Kidney epithelial cell (primary cell): Measurements from ENCODE around the gene ADIRF. TPM values are rescaled to one million over a fixed set of nuclear protein-coding genes. Genes with fewer than 3 reads are reported as not detected.
"Not testable (repeated sequence)": the region's sequence is repeated elsewhere in the genome, so short reads cannot be mapped to it uniquely, and the experiment has no call there.

Experiments
- DNase-seq: peaks from one replicate; pipeline ENCODE4 v3.0.0-alpha.2; 2010; ENCODE audit warnings: low read depth
- H3K27me3 ChIP-seq: 2 replicates; pipeline ENCODE4 v1.6.0; 2011; ENCODE audit warnings: low read length; ENCODE audit not compliant: control insufficient read depth, insufficient read depth
- H3K36me3 ChIP-seq: 2 replicates; pipeline ENCODE4 v1.5.1; 2011; ENCODE audit warnings: low read length; ENCODE audit not compliant: control insufficient read depth, insufficient read depth
- H3K4me3 ChIP-seq: 2 replicates; pipeline ENCODE4 v1.5.1; 2011; ENCODE audit warnings: low read depth, mild to moderate bottlenecking, control low read depth, low read length
- total RNA-seq: library from RNA; depleted of rRNA; stranded (reverse); fragments of >200 nt; gene quantifications from 2 replicates; pipeline ENCODE4 v1.2.3, GENCODE V29; 2015
- TF ChIP-seq, protein P1 (sequence below): IDR thresholded peaks from 2 replicates; pipeline ENCODE4 v1.5.1; 2011; ENCODE audit warnings: mild to moderate bottlenecking, moderate library complexity, low read length, control low read depth, inconsistent platforms; ENCODE audit not compliant: insufficient read depth, poor library complexity, severe bottlenecking

ADIRF gene
- total RNA-seq, 1 donor from 2014 or later: not detected

DNA sequence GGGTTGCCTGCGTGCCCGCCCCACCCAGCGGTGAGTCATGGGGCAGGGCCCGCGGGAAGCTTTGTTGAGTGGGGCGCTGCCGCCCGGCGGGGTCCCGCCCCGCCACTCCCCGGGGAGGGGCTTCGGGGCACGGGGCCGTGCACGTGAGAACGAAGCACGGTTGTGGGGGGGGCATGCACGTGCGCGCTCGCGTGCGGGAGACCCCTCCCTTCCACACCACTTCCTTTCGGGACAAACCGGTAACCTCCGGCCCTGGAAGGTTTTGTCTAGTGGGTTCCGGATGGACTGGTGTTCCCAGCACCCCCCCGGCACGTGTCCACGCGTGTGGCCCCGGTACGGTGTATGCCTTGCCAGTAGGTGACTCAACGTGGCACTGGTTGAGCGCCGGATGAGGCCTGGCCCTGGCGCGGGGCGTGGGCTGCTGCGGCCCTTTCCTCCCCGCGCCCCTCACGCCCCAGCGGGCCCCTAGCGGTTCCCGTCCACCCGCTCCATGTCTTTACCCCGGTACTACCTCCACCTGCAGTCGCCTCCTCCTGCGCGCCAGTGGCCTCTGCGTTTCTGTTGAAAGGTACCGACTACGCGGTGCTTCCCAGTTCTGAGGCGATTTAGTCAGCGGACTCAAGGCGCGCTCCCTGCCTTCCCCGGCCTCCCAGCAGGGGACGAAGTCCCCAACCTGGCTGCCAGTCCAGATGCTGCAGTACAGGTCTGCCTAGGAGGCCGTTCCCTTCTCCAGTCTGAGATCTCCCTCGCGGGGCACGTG lies 3.1 kb downstream of the ADIRF start:
- no peaks in the 10 kb centered on the region for H3K36me3 ChIP-seq
- TF ChIP-seq, protein P1, sequence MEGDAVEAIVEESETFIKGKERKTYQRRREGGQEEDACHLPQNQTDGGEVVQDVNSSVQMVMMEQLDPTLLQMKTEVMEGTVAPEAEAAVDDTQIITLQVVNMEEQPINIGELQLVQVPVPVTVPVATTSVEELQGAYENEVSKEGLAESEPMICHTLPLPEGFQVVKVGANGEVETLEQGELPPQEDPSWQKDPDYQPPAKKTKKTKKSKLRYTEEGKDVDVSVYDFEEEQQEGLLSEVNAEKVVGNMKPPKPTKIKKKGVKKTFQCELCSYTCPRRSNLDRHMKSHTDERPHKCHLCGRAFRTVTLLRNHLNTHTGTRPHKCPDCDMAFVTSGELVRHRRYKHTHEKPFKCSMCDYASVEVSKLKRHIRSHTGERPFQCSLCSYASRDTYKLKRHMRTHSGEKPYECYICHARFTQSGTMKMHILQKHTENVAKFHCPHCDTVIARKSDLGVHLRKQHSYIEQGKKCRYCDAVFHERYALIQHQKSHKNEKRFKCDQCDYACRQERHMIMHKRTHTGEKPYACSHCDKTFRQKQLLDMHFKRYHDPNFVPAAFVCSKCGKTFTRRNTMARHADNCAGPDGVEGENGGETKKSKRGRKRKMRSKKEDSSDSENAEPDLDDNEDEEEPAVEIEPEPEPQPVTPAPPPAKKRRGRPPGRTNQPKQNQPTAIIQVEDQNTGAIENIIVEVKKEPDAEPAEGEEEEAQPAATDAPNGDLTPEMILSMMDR: peak; percentile 17
- DNase-seq: peak; percentile 35
- H3K4me3 ChIP-seq: peak overlapping the region; percentile 49
- peaks cover 9% of the 10 kb centered on the region for H3K27me3 ChIP-seq

DNA sequence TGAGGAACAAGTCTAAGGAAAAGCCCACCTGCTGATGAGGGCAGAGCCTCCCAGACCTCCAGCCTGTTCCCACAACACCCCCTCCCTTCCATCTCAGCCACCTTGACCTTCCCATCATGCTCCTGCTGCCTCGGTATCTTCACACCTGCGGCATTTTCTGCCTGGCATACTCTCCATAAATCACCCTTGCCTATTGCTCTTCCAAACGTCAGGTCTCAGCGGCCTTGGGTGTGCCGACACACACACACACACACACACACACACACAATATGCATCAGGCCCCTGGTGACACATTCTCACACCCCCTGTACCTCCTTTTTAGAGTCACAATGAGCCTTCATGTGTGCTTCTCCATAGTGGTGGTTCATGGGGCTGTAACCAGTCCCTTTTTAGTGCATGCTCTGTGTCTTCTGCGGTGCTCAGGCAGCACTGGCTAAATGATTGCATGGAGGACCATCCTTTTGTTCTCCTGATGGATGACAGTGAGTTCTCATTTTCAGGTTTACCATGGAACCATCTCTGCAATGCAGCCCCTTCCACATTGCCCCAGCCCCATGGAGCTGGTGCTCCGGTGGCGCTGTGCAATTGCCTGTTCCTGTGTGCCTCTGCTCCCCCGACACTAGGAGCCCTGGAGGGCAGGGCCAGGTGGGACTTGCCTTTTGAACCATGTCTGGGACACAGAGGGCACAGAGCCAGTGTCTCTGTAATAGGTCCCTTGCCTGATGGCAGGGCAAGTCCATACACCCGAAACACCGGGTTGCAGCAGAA lies 4.5 kb downstream of the ADIRF start:
- H3K4me3 ChIP-seq: no peak overlapping the region
- H3K36me3 ChIP-seq: no peaks in the 10 kb centered on the region
- no peak for DNase-seq
- H3K27me3 ChIP-seq: peaks cover 9% of the 10 kb centered on the region
- TF ChIP-seq, protein P1: no peak

DNA sequence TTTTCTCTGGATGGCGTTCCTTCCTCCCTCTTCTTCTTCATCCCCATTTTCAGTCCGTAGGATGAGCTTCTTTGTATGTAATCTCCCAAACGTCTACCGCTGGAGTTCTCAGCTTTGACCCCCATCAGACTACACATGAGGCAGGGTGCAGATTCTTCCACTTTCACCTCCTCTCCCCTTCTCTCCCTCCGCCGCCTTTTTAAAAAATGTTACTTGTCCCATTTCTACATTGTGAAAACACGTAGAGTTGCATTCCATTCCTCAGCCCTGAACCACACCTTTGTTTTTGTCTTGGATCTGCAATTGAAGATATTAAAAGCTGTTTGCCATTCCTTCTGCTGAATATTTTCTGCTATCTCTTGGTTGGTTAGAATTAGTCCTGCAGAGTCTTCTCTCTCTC lies 6.2 kb downstream of the ADIRF start:
- Histone ChIP-seq H3K4me3 (no peak overlapping the region), H3K36me3 (no peaks in the 10 kb centered on the region), H3K27me3 (no peaks in the 10 kb centered on the region)
- TF ChIP-seq, protein P1: no peak
- no peak for DNase-seq

DNA sequence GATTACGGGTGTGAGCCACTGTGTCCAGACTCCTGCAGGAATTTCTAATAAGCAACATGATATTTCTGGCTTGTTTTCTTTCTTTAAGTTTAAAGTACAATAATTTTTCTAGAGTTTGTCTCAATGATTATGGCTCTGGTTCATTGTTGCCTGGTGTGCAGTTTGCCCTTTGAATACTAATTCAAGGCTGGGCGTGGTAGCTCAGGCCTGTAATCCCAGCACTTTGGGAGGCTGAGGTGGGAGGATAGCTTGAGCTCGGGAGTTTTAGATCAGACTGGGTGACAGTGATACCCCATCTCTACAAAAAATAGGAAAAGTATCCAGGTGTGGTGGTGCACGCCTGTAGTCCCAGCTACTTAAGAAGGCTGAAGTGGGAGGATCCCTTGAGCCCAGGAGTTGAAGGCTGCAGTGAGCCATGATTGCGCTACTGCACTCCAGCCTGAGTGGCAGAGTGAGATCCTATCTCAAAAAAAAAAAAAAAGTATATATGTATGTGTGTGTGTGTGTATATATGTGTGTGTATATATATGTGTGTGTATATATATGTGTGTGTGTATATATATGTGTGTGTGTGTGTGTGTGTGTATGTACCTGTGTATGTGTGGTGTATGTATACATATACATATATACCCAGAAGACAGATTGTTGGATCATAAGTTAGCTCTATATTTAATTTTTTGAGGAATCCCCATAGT lies 8.2 kb downstream of the ADIRF start:
- Histone ChIP-seq H3K36me3 (no peaks in the 10 kb centered on the region), H3K4me3 (no peak overlapping the region), H3K27me3 (no peaks in the 10 kb centered on the region)
- DNase-seq: no peak
- TF ChIP-seq, protein P1: no peak

DNA sequence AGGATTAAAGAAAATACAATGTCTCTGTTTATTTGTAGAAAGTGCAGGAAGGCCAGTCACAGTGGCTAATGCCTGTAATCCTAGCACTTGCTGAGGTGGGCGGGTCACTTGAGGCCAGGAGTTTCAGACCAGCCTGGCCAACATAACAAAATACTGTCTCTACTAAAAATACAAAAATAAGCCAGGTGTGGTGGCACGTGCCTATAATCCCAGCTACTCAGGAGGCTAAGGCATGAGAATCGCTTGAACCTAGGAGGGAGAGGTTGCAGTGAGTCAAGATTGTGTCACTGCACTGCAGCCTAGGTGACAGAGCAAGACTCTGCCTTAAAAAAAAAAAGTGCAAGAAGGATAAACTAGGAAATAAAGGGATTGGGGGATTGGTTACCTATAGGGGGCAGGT lies 10.2 kb downstream of the ADIRF start:
- not testable (repeated sequence) for H3K27me3 ChIP-seq, DNase-seq, H3K4me3 ChIP-seq, H3K36me3 ChIP-seq

DNA sequence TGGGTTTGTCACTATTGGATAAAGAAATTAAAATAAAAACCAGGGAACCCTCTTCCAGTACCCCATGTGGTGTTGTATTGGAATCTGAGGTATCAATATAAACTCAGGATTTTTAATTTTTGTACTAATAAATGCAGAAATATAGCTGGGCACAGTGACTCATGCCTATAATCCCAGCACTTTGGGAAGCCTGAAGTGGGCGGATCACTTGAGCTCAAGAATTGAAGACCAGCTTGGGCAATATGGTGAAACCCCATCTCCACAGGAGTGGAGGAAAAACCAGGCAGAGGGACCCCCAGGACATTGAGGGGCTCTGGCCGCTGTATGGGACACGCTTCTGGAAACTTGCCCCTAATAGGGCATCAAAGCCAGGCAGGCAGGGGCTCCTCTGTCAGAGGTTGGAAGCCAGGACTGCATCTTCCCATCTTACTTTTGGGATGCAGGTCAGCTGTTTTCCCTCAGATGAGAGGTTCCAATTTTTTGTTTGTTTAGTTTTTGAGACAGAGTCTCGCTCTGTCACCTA lies 11.1 kb downstream of the ADIRF start:
- TF ChIP-seq, protein P1: no peak
- Histone ChIP-seq H3K36me3 (no peaks in the 10 kb centered on the region), H3K4me3 (no peak overlapping the region), H3K27me3 (no peaks in the 10 kb centered on the region)
- DNase-seq: no peak
